Measurements from ENCODE around the gene ADIPOR1. TPM values are rescaled to one million over a fixed set of nuclear protein-coding genes. Genes with fewer than 3 reads are reported as not detected.
"Not testable (repeated sequence)": the region's sequence is repeated elsewhere in the genome, so short reads cannot be mapped to it uniquely, and the experiment has no call there.

The ADIPOR1 gene, protein sequence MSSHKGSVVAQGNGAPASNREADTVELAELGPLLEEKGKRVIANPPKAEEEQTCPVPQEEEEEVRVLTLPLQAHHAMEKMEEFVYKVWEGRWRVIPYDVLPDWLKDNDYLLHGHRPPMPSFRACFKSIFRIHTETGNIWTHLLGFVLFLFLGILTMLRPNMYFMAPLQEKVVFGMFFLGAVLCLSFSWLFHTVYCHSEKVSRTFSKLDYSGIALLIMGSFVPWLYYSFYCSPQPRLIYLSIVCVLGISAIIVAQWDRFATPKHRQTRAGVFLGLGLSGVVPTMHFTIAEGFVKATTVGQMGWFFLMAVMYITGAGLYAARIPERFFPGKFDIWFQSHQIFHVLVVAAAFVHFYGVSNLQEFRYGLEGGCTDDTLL
- 10 to 100 TPM; 96.2 to 98.4 TPM for polyA plus RNA-seq

DNA sequence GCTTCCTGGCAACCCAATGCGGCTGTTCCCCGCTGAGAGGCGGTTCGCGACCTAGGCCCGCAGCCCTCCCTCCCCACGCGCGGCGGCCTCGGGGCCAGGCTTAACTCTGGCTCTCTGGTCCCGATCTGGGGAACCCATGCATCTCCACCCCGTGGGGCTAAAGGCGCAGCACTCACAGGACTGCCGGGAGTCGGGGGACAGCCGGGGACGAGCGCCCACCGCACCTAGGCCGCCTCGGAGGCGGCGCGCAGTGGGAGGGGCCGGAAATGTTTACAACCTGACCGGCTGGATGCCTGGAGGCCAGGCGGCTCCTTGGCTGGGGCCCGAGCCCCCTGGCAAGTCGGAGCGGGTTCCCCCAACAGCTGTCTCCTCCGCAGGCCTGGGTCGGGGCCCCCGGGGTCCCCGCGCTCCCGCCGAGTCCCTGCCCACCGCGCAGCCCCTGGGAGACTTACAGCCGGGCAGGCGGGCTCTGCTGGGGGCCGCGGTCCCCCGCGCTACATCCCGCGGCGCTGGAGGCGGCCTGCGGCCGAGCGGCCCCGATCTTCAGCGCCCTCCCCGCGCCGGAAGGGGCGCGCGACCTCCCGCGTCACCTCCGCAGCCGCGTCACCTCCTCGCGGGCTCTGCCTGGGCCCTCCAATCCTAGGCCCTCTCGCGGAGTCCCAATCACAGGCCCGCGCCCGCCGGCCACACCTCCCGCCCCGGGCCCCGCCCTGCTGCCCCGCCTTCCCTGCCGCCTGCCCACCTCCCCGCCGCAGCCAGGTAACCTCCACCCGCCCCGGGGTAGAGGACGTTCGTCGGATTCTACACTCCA, at the start of gene ADIPOR1:
Gene ADIPOR1 (minus strand): TSS at position 580 of the 811 bp plus-strand sequence. CDS start 7,242 bp downstream, outside the sequence.
- no peaks in the 10 kb centered on the region for H3K27me3 ChIP-seq (ENCODE audit: control insufficient read depth in 1 of 2, insufficient read depth in 2 of 2, low read length in 2 of 2)
- peak within 1 kb of the TSS; percentile 91 to 99 for H3K4me3 ChIP-seq (ENCODE audit: low read depth in 1 of 2, low read length in 2 of 2)
- H3K27ac ChIP-seq (ENCODE audit: low read depth in 2 of 2, low read length in 1 of 2) = peak within 1 kb of the TSS; percentile 97
- H3K9me3 ChIP-seq (ENCODE audit: control insufficient read depth in 2 of 2, insufficient read depth in 1 of 2, low read depth in 1 of 2, low read length in 1 of 2) = no peaks in the 10 kb centered on the region
- H3K4me1 ChIP-seq (ENCODE audit: control insufficient read depth in 2 of 2, insufficient read depth in 2 of 2, low read length in 1 of 2) = peaks cover 0 to 2% of the 10 kb centered on the region in 2 donors
- peaks cover 4 to 6% of the 10 kb centered on the region in 2 donors for H3K36me3 ChIP-seq (ENCODE audit: control insufficient read depth in 2 of 2, insufficient read depth in 2 of 2, low read length in 1 of 2)
- 0 to 1% methylated on average over 72 to 86 of the region's 86 CpGs for WGBS, 2 donors

DNA sequence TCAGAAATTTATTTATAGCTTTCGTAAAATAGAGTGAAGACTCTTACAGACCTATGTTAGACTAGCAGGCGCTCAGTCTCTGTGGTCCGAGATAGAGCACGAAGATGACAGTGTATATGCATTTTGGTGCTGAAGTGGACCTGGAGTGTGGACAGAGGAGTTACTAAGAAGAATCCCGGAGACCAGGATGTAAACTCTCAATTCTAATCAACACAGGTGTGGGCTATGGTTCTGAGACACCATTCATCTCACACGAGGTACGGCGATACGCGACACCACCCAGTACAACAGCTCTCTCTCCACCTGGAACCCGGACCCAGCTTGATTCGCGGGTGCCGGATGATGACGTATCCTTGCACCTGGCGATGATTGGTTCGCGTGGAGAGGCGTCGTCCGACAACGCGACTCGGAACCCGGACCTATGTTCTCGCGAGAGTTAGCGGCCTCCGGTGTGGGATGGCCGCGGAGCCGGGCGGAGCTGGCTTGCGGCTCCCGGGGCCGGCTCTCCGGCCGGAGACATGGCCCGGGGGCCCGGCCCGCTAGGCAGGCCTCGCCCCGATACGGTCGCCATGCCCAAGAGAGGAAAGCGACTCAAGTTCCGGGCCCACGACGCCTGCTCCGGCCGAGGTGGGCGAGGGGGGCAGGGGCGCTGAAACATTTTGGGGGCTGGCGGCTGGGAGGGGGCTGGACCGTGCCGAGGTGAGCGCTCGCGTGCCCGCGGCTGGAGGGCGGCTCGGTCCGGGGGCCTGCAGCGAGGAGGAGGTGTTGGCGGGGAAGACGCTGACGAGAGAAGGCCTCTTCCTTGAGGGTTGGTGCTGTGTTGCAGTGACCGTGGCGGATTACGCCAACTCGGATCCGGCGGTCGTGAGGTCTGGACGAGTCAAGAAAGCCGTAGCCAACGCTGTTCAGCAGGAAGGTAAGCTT, 49.1 kb upstream of the ADIPOR1 start, which contains the start of gene TMEM183A:
Gene TMEM183A (plus strand): TSS at position 427 of the 924 bp plus-strand sequence. CDS start 92 bp downstream, at position 519.
- H3K9me3 ChIP-seq (ENCODE audit: control insufficient read depth in 2 of 2, insufficient read depth in 1 of 2, low read depth in 1 of 2, low read length in 1 of 2) = no peaks in the 10 kb centered on the region
- peak within 1 kb of the TSS; percentile 77 to 83 for H3K4me3 ChIP-seq (ENCODE audit: low read depth in 1 of 2, low read length in 2 of 2)
- H3K36me3 ChIP-seq (ENCODE audit: control insufficient read depth in 2 of 2, insufficient read depth in 2 of 2, low read length in 1 of 2) = no peaks in the 10 kb centered on the region
- H3K27ac ChIP-seq (ENCODE audit: low read depth in 2 of 2, low read length in 1 of 2) = peak within 1 kb of the TSS; percentile 78 to 94
- H3K27me3 ChIP-seq (ENCODE audit: control insufficient read depth in 1 of 2, insufficient read depth in 2 of 2, low read length in 2 of 2) = no peaks in the 10 kb centered on the region
- 0 to 1% methylated on average over 73 to 78 of the region's 78 CpGs for WGBS, 2 donors
- no peaks in the 10 kb centered on the region for H3K4me1 ChIP-seq (ENCODE audit: control insufficient read depth in 2 of 2, insufficient read depth in 2 of 2, low read length in 1 of 2)

DNA sequence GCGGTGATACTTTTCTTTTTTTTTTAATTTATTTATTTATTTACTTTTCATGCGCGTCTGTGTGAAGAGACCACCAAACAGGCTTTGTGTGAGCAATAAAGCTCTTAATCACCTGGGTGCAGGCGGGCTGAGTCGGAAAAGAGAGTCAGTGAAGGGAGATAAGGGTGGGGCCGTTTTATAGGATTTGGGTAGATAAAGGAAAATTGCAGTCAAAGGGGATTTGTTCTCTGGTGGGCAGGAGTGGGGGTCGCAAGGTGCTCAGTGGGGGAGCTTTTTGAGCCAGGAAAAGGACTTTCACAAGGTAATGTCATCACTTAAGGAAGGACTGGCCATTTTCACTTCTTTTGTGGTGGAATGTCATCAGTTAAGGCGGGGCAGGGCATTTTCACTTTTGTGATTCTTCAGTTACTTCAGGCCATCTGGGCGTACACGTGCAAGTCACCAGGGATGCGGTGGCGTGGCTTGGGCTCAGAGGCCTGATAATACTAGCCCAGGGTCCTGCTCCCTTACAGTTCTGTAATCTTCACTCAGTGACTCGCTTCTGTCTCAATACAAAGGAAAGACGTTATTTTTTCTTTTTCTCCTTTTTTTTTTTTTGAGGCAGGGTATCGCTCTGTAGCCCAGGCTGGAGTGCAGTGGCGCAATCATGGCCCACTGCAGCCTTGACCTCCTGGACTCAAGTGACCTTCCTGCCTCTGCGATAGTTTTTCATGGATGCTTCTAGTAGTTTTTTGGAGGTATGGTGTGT, 47.5 kb upstream of the ADIPOR1 start:
- 79 to 82% methylated on average over 17 of the region's 17 CpGs for WGBS, 2 donors
- not testable (repeated sequence) for H3K4me1 ChIP-seq (ENCODE audit: control insufficient read depth in 2 of 2, insufficient read depth in 2 of 2, low read length in 1 of 2); H3K36me3 ChIP-seq (ENCODE audit: control insufficient read depth in 2 of 2, insufficient read depth in 2 of 2, low read length in 1 of 2); H3K27me3 ChIP-seq (ENCODE audit: control insufficient read depth in 1 of 2, insufficient read depth in 2 of 2, low read length in 2 of 2); H3K9me3 ChIP-seq (ENCODE audit: control insufficient read depth in 2 of 2, insufficient read depth in 1 of 2, low read depth in 1 of 2, low read length in 1 of 2); H3K4me3 ChIP-seq (ENCODE audit: low read depth in 1 of 2, low read length in 2 of 2); H3K27ac ChIP-seq (ENCODE audit: low read depth in 2 of 2, low read length in 1 of 2)

DNA sequence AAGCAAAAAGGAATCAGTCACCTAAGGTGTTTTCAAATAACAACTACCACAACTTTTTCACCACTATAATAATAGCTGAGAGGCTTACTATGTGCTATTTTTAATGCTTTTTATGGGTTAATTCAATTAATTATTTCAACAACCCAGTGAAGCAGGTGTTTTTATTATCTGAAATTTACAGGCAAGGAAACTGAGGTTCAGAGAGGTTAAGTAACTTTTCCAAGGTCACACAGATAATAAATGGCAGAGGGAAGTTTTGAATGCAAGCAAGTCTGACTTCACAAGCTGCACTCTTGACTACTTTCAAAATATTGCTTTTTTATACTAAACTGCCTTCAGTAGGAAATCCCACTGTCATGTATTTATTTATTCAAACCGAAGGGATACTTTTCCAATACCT, 44.8 kb upstream of the ADIPOR1 start:
- H3K4me3 ChIP-seq (ENCODE audit: low read depth in 1 of 2, low read length in 2 of 2) = no peak overlapping the region
- no peaks in the 10 kb centered on the region for H3K9me3 ChIP-seq (ENCODE audit: control insufficient read depth in 2 of 2, insufficient read depth in 1 of 2, low read depth in 1 of 2, low read length in 1 of 2)
- no peaks in the 10 kb centered on the region for H3K27me3 ChIP-seq (ENCODE audit: control insufficient read depth in 1 of 2, insufficient read depth in 2 of 2, low read length in 2 of 2)
- no peaks in the 10 kb centered on the region for H3K36me3 ChIP-seq (ENCODE audit: control insufficient read depth in 2 of 2, insufficient read depth in 2 of 2, low read length in 1 of 2)
- 86 to 89% methylated on average over 1 of the region's 1 CpG for WGBS, 2 donors
- no peaks in the 10 kb centered on the region for H3K4me1 ChIP-seq (ENCODE audit: control insufficient read depth in 2 of 2, insufficient read depth in 2 of 2, low read length in 1 of 2)
- H3K27ac ChIP-seq (ENCODE audit: low read depth in 2 of 2, low read length in 1 of 2) = no peak overlapping the region

DNA sequence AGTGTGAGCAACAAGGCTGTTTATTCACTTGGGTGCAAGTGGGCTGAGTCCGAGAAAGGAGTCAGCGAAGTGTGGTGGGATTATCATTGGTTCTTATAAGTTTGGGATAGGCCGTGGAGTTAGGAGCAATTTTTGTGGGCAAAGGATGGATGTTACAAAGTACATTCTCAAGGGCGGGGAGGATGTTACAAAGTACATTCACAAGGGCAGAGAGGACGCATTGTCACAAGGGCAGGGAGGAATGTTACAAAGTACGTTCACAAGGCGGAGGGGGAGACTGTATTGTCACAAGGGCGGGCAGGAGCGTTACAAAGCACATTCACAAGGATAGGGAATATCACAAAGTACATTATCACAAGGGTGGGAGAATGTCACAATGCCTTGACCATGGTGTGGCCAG, 43.9 kb upstream of the ADIPOR1 start:
- no peaks in the 10 kb centered on the region for H3K36me3 ChIP-seq (ENCODE audit: control insufficient read depth in 2 of 2, insufficient read depth in 2 of 2, low read length in 1 of 2)
- no peak overlapping the region for H3K27ac ChIP-seq (ENCODE audit: low read depth in 2 of 2, low read length in 1 of 2)
- H3K27me3 ChIP-seq (ENCODE audit: control insufficient read depth in 1 of 2, insufficient read depth in 2 of 2, low read length in 2 of 2) = no peaks in the 10 kb centered on the region
- no peaks in the 10 kb centered on the region for H3K9me3 ChIP-seq (ENCODE audit: control insufficient read depth in 2 of 2, insufficient read depth in 1 of 2, low read depth in 1 of 2, low read length in 1 of 2)
- 76 to 81% methylated on average over 9 of the region's 9 CpGs for WGBS, 2 donors
- no peaks in the 10 kb centered on the region for H3K4me1 ChIP-seq (ENCODE audit: control insufficient read depth in 2 of 2, insufficient read depth in 2 of 2, low read length in 1 of 2)
- H3K4me3 ChIP-seq (ENCODE audit: low read depth in 1 of 2, low read length in 2 of 2) = no peak overlapping the region

DNA sequence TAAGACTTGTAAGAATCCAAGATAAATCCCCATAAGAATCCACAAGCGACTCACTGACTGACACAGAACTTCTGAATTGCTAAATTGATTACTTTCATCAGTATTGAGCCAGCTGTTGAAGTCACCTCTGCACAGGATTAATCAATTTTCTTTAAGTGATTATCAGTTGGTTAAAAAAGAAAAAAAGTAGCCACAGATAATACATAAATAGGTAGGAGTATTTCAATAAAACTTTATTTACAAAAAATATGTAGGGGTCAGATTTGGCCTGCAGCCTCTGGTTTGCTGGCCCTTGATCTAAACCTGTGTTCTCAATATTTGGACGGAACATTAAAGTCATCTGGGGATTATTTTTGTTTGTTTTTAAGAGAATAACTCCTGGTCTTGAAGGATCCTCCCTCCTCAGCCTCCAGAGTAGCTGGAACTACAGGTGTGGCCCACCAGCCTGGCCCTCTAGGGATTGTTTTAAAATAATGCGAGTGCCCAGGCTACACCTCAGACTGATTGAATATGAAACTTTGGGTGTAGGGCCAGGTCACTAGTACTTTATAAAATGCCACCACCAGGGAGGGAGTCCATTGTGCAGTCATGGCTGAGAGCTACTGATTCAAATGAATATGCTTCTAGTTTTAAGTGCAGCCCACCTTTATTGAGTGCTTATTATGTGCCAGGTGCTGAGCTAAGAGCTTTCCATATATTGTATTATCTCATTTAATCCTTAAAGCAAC, 42.3 kb upstream of the ADIPOR1 start:
- Histone ChIP-seq H3K27ac (ENCODE audit: low read depth in 2 of 2, low read length in 1 of 2) (no peak overlapping the region), H3K4me3 (ENCODE audit: low read depth in 1 of 2, low read length in 2 of 2) (no peak overlapping the region), H3K4me1 (ENCODE audit: control insufficient read depth in 2 of 2, insufficient read depth in 2 of 2, low read length in 1 of 2) (no peaks in the 10 kb centered on the region), H3K36me3 (ENCODE audit: control insufficient read depth in 2 of 2, insufficient read depth in 2 of 2, low read length in 1 of 2) (no peaks in the 10 kb centered on the region), H3K9me3 (ENCODE audit: control insufficient read depth in 2 of 2, insufficient read depth in 1 of 2, low read depth in 1 of 2, low read length in 1 of 2) (no peaks in the 10 kb centered on the region), H3K27me3 (ENCODE audit: control insufficient read depth in 1 of 2, insufficient read depth in 2 of 2, low read length in 2 of 2) (no peaks in the 10 kb centered on the region)
- WGBS, 2 donors = 76 to 78% methylated on average over 3 of the region's 3 CpGs

DNA sequence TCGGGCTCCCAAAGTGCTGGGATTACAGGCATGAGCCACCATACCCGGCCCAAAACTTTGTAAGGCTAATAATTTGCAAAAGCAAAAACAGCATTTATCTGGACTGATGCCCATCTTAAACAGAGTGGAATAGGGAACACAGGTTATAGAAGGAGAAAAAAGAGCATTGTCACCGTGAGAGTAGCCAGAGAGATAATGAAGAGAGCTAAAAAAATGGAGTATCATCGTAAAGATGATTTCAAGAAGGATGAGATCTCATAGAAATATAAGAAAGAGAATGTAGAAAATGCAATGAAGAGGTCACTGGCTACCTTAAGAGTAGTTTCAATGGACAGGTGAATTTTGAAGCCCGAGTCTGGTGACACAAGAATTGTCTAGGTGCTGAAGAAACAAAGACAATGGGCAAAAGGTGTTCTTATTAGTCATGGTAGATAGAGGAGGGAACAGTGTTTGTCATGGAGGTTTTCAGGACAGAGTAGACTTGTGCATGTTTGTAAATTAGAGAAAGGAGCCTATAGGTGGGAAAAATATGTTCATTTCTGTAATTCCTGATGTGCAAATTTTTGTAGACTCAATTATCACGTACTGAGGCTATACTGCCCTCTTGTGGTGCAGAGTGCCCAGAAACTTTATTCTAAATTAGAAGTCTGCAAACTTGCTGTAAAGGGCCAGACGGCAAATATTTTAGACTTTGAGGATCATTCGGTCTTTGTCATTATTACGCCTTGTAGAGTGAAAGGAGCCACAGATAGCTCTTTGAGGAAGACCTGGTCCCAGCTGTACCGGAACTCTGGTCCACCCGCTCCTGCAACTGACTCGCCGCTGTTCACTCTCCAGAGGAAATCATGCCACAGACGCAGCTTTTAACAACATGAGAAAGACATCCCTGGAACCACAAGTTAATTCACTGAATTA, 41.0 kb upstream of the ADIPOR1 start:
- H3K27ac ChIP-seq (ENCODE audit: low read depth in 2 of 2, low read length in 1 of 2) = no peak overlapping the region
- 45 to 46% methylated on average over 14 of the region's 14 CpGs for WGBS, 2 donors

DNA sequence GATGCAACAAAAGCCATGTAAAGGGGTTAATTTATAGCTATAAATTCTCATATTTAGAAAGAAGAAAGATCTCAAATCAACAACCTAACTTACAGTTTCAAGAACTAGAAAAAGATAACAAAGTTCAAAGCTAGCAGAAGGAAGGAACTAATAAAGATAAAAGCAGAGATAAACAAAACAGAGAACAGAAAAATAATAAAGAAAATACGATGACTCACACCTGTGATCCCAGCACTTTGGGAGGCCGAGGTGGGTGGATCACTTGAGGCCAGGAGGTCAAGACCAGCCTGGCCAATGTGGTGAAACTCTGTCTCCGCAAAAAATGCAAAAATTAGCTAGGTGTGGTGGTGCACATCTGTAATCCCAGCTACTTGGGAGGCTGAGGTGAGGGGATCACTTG, 36.6 kb upstream of the ADIPOR1 start:
- Histone ChIP-seq H3K27ac (ENCODE audit: low read depth in 2 of 2, low read length in 1 of 2) (no peak overlapping the region), H3K9me3 (ENCODE audit: control insufficient read depth in 2 of 2, insufficient read depth in 1 of 2, low read depth in 1 of 2, low read length in 1 of 2) (no peaks in the 10 kb centered on the region), H3K27me3 (ENCODE audit: control insufficient read depth in 1 of 2, insufficient read depth in 2 of 2, low read length in 2 of 2) (no peaks in the 10 kb centered on the region), H3K36me3 (ENCODE audit: control insufficient read depth in 2 of 2, insufficient read depth in 2 of 2, low read length in 1 of 2) (no peaks in the 10 kb centered on the region), H3K4me1 (ENCODE audit: control insufficient read depth in 2 of 2, insufficient read depth in 2 of 2, low read length in 1 of 2) (no peaks in the 10 kb centered on the region), H3K4me3 (ENCODE audit: low read depth in 1 of 2, low read length in 2 of 2) (no peak overlapping the region)
- whole genome bisulfite sequencing, 2 donors = 49 to 56% methylated on average over 3 of the region's 3 CpGs

More for the DNA sequence above, 41.0 kb upstream of the ADIPOR1 start:
- Histone ChIP-seq H3K36me3 (ENCODE audit: control insufficient read depth in 2 of 2, insufficient read depth in 2 of 2, low read length in 1 of 2) (no peaks in the 10 kb centered on the region), H3K4me1 (ENCODE audit: control insufficient read depth in 2 of 2, insufficient read depth in 2 of 2, low read length in 1 of 2) (no peaks in the 10 kb centered on the region), H3K27me3 (ENCODE audit: control insufficient read depth in 1 of 2, insufficient read depth in 2 of 2, low read length in 2 of 2) (no peaks in the 10 kb centered on the region), H3K9me3 (ENCODE audit: control insufficient read depth in 2 of 2, insufficient read depth in 1 of 2, low read depth in 1 of 2, low read length in 1 of 2) (no peaks in the 10 kb centered on the region), H3K4me3 (ENCODE audit: low read depth in 1 of 2, low read length in 2 of 2) (no peak overlapping the region)
